H1 (cell line): Measurements from ENCODE around the gene ACVR1. TPM values are rescaled to one million over a fixed set of nuclear protein-coding genes. Genes with fewer than 3 reads are reported as not detected.

Experiments
- RFX5 ChIP-seq: IDR thresholded peaks from 2 replicates; pipeline ENCODE4 v1.6.1; 2011; ENCODE audit warnings: low read depth, low read length, improper control_type of control experiment, borderline replicate concordance
- SP4 ChIP-seq: IDR thresholded peaks from 2 replicates; pipeline ENCODE4 v1.6.1; 2012; ENCODE audit warnings: low read length, inconsistent platforms
- polyA plus RNA-seq, 7 experiments: library from polyadenylated mRNA; depleted of rRNA in 3 of 7; stranded (reverse) in 5 of 7; unstranded in 2 of 7; fragments of >200 nt in 5 of 7; fragments of 200-250 nt in 2 of 7; gene quantifications; 1 replicate in 5 of 7; 2 replicates in 1 of 7; 4 replicates in 1 of 7; pipeline versions ENCODE4 v1.2.1 to v1.2.3, GENCODE V29; 2011 to 2013; ENCODE audit warnings: missing spikeins in 2 of 7, mixed read lengths in 2 of 7
- total RNA-seq: library from RNA; stranded (reverse); fragmentation: NEBNext Ultra II Directional; extraction: Animal tissue kit (Norgen Biotek cat#: 25700); gene quantifications from 2 replicates; pipeline ENCODE4 v1.2.1, GENCODE V29; 2021

Gene ACVR1
- total and polyA plus RNA-seq, 2 of the 8 experiments (the other 6 are each of a cell fraction or from before 2014, with no cell fraction given): 8.5 to 17.7 TPM

- no peak for TF ChIP-seq SP4
- no peak for TF ChIP-seq RFX5
- TF ChIP-seq, all 59 proteins: peak for 0
Measured at GRCh38 chr2:157843081-157843480, 33.0 kb downstream of the ACVR1 start (continued).
